ENCODE results near the gene TJAP1. TPM values are rescaled to one million over a fixed set of nuclear protein-coding genes. Genes with fewer than 3 reads are reported as not detected.
"Not testable (repeated sequence)": the region's sequence is repeated elsewhere in the genome, so short reads cannot be mapped to it uniquely, and the experiment has no call there.

Gene TJAP1
- total RNA-seq, 1 experiment from 2014 or later: 21.8 TPM

DNA sequence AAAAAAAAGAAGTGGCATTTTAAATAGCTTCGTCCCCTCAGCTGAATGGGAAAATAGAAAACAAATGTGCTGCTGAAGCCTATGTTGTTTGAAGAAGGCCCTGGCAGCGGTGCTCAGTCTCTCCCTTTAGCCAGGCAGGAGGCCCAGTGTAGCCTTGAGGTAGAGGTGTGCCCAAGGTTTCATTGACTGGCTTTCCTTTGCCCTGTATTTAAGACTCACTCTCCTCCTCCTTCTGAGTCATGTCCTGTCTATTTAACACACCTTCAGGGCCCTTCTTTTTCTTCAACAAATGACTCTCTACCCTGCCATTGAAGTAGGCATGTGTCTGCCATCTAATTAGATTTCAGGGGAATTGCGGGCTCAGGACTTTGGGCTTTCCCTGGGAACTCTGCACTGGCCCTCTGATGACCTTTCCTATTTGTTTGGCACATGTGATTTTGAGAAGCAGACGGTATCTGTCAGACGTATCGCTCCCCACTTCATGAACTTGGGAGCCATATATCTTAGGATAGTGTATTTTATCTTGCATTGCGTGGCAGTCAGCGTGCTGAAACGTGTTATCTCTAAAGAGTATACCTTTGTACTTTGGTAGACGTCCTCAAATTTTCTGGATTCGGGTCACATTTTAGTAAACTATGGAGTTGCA is 4.3 kb downstream of the TJAP1 start:
- peak; percentile 65 for DNase-seq (ENCODE audit: low read depth)

DNA sequence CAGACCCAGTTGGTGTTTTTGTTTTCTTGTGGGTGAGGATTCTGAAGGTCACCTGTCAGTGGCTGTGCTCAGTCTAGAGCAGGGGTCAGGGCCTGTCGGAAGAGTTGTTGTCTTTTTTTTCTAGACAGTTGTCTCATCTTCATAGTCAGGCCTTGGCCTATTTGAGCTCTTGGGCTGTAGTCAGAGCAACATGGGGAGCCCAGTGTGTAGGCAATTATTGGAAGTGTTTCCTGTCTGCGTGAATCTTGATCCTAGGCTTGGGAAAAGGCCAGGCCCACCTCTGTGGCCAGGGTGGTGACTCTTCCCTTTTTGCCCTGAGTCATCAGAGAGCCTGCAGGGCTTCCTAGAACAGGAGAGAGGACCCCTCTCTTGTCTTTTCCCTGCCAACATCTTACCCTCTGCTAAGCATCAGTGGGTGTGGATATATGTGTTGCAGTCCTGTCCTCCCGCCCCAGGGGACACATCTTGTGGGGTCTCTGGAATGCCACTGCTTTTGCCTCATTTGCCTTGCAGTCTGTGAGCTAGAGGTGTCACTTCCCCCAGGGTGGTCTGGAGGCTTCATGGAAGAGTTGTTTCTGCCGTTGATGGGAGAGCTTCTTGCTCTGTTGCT is 11.4 kb downstream of the TJAP1 start:
- DNase-seq (ENCODE audit: low read depth): peak; percentile 61

DNA sequence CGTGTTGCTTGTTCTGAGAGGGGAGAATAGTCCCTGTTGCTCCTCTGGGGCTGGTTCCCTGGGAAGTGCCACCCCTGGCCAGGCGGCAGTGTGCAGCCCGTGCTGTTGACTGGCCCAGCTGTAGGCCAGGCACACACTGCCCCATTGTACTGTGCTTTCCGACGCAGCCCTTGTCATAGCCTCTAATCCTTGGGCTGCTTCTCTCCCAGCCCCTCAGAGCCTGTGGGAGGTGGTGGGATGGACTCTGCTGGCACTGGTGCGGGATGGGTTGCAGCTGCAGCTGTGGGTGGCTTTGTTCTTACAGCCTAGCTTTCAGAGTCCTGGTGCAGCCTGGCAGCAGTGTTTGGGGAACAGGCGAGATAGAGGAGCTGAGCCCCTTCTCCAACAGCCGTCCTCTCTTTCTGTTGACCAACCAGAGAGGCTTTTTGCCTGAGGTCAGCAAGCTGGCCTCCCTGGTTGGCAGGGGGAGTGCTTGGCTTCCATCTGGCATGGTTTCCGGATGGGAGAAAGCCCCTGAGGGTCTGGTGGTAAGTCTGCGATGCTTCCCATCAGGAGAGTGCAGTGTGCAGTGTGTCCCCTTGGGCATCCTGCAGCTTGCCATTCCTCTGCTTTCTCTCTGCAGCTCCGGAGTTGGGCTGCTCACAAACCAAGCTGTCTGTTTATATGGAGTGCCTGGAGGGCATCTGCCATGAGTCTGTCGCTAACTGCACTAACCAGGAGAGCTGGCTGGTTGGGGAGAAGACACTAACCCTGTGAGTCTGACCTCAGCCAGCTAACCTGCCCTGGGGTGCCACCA is 12.1 kb downstream of the TJAP1 start:
- DNase-seq (ENCODE audit: low read depth): no peak

DNA sequence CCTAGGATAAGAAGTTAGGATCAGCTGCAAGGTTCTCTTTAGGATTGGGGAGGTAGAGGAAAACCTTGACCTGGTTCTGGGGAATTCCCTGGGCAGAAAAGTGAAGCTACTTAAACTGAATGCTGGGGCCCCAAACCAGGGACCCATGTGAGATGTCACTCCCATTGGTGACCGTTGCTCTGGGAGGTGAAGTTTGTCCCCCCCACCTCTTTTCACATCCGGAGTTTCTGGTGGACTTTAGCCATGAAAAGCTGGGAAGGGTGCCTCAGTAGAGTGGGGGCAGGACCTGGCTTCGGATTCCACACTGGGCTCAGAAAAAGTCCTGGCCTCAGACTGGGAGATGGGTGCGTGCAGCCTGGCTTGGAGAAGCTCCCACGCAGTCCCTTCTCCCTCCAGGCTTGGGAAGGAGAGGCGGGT is 13.2 kb downstream of the TJAP1 start:
- no peak for DNase-seq (ENCODE audit: low read depth)

DNA sequence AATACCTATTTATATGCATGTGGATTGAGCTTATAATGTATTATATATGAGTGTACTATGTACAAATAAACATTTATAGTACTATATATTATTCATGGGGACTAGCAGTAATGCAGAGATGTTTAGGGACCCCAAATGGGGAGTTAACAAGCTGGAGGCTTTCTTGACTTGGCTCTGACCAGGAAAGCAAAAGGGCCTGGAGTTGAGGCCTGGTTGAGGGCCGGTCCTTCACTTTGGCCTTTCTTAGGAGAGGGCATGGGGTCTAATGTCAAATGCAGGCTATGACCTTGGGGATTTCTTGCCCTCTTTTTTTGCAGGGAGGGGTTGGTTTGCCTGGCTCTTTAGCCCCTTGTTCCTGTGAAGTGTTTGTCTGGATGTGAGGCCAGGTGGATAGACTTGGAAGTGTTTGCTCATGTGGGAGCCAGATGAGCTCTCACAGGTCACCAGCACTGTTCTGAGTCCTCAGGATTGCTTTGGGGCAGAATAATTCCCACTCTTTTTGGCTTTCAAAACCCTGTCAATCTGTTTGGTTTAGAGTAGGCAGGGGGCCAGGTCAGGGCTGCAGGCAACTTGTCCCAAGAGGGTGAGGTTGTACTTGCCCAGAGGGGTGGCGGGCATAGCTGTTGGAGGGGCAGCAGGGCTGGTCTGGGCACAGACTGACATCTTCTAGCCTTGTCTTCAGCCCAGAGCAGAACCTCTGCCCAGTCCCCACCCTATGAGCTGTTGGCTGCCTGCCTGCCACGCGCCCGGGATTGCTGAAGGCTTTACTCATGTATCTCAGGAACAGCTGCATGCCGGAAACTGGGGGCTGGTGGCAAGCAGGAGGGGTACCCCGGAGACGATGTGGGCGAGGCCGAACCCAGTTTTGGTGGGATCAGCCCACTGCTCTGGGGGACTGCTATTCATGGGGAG is 14.6 kb downstream of the TJAP1 start:
- DNase-seq (ENCODE audit: low read depth): peak; percentile 70

DNA sequence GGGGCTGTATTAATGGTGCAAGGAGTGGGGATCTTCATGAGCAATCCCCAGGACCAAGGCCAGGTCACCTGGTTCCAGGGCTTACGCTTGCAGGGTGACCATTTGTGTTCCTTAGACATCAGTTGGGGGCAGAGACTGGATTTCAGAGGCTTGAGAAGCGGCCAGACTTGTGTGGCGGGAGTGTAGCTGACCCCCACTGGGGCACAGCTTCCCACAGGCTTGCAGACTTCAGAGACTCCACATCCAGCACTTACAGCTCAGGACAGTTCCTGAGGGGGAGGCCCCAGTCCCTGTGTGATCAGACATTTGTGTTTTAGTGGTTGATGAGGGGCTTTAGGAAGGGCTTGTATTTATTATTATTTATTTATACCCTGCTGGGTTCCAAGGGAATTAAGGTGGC is 15.3 kb downstream of the TJAP1 start:
- DNase-seq (ENCODE audit: low read depth): no peak

DNA sequence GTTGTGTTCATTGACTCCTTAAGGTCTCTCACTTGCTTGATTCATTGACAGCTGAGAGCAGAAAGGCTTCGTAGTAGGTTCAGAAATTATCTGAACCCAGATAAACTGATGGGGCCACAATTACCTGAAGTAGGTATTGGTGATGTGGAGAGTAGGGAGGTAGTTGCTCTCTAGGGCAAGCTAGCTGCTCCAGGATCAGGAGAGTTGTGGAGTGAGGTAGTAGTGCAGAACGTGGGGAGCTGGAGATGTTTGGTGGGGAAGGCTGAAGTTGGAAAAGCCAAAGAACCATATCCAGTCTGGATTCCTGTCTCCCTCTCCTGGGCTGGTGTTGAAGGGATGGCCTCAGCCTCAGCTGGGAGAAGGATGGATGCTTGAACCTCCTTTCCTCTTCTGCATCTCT is 15.9 kb downstream of the TJAP1 start:
- no peak for DNase-seq (ENCODE audit: low read depth)

DNA sequence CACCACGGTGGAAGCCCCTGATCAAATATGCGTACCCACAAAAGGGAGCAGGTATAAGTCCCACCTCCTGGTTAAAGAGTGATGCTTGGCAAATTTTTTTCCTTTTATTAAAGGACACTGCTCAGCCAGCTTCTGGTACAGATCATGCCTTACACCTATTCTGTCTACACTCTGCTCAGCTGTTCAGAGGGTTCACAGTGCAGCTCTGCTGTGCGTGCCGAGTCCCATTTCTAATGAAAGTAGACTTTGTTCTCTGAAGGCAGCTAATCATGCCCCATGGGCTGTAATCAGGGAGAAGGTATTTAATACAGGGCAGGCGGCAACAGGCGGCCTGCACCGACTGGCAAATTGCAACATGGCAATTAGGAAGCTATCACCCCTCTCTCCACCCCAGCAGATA is 16.5 kb downstream of the TJAP1 start:
- DNase-seq (ENCODE audit: low read depth): no peak

DNA sequence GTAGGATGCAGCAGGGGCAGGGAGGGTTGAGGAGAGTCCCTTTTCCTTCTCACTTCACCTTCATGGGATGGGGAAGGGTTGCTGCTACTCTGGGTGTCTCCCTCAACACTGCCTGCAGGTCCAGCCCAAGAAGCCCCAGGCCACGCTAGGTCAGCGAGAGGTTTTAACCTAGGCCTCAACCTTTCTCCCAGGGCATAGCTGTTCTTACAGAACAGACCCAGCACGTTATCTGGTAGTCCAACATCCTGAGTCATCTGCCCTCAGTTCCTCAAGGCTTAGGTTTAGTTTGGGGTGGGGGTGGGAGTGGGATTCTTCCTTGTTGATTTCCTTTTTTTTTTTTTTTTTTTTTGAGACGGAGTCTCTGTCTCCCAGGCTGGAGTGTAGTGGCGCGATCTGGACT is 17.0 kb downstream of the TJAP1 start:
- DNase-seq (ENCODE audit: low read depth): no peak

DNA sequence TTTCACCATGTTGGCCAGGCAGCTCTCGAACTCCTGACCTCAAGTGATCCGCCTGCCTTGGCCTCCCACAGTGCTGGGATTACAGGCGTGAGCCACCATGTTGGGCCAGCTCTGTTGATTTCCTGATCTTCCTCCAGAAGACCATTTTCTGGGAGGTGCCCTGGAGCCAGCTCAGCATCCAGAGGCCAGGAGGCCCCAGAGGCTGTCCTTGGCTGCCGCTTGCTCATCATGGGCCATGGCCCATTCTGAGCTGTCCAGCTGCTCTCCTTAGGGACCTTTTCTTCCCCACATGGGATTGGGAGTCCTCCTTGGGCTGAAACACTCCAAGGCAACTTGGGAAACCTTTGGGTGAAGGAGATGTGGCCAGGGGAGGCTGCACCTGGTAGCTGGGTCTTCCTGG is 17.4 kb downstream of the TJAP1 start:
- no peak for DNase-seq (ENCODE audit: low read depth)

DNA sequence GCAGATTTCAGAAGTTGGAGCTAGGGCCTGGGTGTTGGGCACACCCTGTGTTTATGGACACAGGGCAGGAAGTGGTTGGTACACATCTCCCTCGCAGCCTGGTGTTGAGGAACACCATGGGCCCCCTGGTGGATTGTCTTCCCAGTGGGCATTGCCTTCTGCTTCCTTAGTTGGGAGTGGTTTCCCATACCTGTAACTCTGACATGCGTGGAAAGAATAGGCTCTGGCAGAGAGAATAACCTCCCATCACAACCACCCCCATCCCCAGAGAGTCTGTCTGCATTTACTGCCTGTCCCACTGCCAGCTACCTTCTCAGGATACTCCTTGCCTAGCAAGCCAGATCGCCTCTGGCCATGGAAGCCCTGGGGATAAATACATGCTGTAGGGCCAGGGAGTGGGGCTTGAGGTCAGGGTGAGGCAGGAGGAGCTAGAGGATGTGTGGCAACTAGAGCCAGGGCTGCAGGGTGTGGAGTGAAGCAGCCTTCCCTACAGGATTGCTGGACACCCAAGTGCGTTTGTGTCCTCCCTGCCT is 18.1 kb downstream of the TJAP1 start:
- peak; percentile 57 for DNase-seq (ENCODE audit: low read depth)

DNA sequence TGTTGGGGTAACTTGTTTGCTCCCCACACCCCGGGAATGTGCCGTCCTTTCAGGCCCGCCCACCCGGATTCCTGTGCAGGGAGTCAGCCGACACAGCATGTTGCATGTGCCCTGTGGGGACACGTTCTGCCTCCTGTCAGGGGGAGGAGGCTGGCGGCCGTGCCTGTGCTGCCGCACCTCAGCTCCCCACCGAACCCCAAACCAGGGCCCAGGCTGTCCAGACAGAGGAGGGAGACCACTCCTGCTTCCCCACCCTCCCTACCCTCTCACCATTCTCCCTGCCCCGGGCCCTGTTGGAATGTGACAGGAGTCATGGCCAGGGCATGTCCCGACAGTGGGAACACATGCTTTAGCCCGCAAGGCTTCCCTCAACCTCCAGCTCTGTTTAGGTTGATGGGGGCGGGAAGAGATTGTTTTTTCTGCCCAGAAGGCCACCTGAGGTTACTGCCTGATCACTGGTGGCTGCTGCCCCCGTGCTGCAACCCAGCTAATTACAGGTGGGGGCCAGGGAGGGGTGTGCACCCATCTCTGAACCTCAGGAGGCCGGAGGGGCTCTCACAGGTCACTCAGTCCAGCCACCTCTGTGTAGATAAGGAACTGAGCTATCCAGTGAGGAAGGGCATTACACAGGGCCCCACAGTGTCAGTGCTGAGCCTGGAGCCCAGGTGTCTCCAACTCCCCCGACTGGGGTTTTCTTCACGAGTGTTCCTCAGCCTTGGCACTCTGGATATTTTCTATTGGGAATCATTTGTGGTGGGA is 19.2 kb downstream of the TJAP1 start:
- DNase-seq (ENCODE audit: low read depth): peak; percentile 40

DNA sequence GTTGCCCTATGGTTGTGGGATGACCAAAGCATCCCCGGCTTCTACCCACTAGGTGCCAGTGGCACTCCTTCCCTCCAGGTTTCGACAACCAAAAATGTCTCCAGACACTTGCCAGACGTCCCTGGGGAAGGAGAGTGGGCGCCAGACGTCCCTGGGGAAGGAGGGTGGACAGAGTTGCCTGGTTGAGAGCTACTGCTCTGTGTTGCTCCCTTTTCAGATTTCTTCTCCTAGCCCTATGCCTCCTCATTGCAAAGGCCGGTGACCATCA is 19.7 kb downstream of the TJAP1 start:
- DNase-seq (ENCODE audit: low read depth): no peak

DNA sequence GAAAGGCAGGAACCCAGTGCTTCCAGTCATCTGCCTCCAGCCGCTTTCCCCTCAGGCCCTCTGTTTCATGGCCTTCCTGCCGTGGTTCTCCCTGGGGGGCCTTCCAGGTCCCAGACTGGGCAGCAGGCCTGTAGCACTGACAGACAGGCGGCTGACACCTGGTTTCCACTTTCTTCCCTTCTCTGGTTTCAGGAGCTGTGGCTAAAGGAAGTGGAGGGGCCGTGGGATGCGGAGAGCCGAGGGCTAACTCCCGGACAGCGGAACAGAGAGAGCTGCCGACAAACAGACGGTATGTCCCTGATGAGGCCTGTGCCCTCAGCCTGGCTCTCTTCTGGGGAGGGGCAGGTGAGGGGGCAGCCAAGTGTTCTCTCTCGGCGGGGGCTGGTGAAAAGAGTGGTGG is 20.3 kb downstream of the TJAP1 start:
- no peak for DNase-seq (ENCODE audit: low read depth)

DNA sequence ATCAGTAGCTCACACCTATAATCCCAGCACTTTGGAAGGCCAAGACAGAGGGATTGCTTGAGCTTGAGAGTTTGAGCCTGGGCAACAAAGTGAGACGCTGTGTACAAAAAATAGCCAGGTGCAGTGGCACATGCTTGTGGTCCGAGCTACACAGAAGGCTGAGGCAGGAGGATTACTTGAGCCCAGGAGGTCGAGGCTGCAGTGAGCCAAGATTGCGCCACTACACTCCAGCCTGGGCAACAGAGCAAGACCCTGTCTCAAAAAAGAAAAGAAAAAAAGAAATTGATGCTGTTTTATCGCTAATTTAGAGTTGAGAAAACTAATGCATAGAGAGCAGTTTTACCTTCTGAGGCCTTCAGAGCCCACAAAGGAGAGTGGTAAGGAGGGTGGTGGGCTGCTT is 20.9 kb downstream of the TJAP1 start:
- DNase-seq (ENCODE audit: low read depth): not testable (repeated sequence)

DNA sequence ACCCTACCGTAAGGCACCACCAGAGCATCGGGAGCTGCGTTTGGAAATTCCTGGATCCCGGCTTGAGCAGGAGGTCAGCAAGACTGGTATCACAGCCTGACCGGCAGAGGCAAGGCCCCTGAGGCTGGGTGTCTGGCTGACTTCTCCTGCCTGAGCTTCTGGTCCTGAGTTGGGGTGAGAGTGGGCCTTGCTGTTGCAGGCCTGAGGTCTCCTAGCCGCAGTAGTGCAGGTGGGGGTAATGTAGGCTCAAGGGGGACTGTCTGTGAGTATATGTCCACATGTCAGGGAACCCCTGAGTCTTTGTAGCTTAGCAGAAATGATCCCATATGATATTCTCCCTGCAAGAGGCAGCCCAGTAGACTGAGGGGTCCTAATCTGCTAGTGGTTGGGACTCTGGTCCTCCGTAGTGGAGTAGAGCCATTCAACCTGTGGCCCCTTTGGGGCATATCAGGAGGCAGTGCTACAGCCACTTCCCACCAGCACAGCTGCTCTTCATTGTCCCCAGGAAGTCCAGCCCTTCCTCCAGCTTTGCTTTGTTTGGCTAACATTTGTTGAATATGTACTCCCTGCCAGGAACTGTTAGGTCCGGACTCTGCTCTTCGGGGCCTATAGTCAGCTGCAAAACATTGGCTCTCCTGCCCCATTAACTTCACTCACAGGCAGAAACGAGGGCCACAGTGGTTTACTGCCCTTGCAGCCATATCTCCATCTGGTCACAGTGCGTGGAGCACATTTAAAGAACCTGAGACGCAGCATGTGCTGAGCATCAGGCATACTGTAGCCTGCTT is 21.9 kb downstream of the TJAP1 start:
- no peak for DNase-seq (ENCODE audit: low read depth)

DNA sequence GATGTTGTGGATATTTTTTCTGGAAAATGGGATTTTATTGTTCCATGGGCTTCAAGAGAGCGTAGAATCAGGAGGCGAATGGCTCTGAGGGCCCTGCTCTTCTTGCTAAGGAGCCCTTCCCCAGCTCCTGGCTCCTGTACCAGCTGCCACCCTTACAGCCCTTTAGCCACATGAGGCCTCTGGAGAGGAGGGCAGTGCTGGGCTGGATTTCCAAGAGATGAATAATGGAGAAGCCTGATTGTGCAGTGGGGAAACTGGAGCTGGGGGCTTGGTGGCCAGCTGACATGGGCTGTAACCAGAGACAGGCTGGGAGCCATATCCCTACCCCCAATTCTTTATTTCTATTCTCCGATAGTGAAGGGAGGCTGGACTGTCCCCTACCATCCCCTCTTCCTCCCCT is 23.6 kb downstream of the TJAP1 start:
- no peak for DNase-seq (ENCODE audit: low read depth)

DNA sequence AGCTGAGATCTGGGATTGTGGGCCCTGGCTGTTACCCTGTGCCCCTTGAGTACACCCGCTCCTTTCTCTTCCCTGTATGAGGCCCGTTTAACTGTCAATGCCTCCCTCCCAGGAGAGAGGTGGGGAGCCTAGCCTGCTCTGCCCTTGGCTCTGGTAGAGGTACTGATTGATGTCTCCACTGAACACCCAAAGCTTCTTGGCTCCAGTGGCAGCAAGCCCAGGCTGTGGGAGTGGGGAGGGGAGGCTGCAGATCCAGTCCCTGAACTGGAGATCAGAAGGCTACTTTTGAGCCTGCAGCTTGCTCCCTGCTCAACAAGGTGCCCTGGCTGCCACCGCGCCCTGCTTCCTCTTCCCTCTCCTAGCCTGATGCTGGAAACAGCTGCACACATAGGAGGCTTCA is 25.3 kb downstream of the TJAP1 start:
- no peak for DNase-seq (ENCODE audit: low read depth)

DNA sequence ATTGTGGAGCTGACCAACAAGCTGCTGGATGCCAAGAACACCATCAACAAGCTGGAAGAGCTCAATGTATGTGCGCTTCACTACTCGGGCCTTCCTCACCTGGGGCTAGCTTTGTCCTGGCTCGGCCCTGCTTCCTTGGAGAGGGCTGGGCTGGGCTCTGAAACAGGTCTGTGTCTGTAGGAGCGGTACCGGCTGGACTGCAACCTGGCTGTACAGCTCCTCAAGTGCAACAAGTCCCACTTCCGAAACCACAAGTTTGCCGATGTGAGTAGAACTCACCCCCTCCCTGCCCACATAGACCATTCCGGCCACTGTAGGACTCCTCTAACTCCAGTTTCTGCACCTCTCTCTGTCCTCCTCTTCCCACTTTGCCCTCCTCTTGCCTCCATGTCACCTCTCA is 26.1 kb downstream of the TJAP1 start:
- no peak for DNase-seq (ENCODE audit: low read depth)

DNA sequence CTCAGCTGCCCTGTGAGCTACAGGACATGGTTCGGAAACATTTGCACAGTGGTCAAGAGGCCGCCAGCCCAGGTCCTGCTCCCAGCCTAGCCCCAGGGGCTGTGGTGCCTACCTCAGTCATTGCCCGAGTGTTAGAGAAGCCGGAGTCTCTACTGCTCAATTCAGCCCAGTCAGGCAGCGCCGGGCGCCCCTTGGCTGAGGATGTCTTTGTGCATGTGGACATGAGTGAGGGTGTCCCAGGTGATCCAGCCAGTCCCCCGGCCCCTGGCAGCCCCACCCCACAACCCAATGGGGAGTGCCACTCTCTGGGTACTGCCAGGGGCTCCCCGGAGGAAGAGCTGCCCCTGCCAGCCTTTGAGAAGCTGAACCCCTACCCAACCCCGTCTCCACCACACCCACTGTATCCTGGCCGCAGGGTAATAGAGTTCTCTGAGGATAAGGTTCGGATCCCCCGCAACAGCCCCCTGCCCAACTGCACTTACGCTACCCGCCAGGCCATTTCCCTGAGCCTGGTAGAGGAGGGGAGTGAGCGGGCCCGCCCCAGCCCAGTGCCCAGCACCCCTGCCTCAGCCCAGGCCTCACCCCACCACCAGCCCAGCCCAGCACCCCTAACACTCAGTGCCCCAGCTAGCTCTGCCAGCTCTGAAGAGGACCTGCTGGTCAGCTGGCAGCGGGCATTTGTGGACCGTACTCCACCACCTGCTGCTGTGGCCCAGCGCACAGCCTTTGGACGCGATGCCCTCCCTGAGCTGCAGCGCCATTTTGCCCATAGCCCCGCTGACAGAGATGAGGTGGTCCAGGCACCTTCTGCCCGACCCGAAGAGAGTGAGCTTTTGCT is 27.6 kb downstream of the TJAP1 start:
- no peak for DNase-seq (ENCODE audit: low read depth)
